HG03060 (cell line): Measurements from ENCODE around the gene TFRC.
"Not testable (repeated sequence)": the region's sequence is repeated elsewhere in the genome, so short reads cannot be mapped to it uniquely, and the experiment has no call there.

ENCODE experiments used
- ATAC-seq: cut with Tn5 transposase; IDR thresholded peaks from one replicate; pipeline ENCODE4 v1.9.1; 2021; ENCODE audit warnings: low read depth, moderate number of reproducible peaks; ENCODE audit not compliant: unreplicated experiment

The TFRC gene

GRCh38 chr3:196009456-196009855 is 72.4 kb downstream of the TFRC start:
- no peak for ATAC-seq

DNA sequence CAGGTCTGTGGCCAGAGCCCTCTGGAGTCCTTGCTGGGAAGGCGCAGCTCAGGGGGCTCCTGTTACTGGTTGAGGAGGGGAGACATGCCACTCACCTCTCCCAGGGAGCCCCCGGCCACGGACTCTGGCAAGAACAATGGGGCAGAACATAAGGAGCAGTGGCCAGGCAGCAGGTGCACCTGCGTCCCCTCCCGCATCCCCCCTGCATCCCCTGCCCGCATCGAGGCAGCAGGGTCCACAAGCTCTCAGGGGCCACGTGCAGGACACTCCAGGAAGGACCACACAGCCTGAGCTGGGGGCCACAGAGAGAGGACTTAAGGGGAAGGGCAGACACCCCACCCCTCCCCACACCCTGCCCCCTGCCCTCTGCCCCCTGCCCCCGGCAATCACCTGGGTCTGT is 73.0 kb downstream of the TFRC start:
- no peak for ATAC-seq

- ATAC-seq: no peak
These were observed 73.5 kb downstream of the TFRC start for GRCh38 chr3:196008387-196008786.

- no peak for ATAC-seq
These were observed 74.0 kb downstream of the TFRC start for GRCh38 chr3:196007744-196008335.

- ATAC-seq: not testable (repeated sequence)
These were observed 76.6 kb downstream of the TFRC start for GRCh38 chr3:196005338-196005737.

- not testable (repeated sequence) for ATAC-seq
These were observed 77.4 kb downstream of the TFRC start for GRCh38 chr3:196004359-196005052.

DNA sequence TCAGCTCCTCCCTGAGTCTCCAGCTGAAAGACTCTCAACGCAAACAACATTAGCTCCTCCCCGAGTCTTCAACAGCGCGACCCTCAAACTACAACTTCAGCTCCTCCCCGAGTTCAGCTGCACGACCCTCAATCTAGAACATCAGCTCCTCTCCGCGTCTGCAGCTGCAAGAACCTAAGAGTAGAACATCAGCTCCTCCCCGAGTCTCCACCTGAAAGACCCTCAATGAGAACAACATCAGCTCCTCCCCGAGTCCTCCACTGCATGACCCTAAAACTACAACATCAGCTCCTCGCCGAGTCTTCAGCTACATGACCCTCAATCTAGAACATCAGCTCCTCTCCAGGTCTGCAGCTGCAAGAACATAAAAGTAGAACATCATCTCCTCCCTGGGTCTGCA is 78.3 kb downstream of the TFRC start:
- ATAC-seq: no peak

DNA sequence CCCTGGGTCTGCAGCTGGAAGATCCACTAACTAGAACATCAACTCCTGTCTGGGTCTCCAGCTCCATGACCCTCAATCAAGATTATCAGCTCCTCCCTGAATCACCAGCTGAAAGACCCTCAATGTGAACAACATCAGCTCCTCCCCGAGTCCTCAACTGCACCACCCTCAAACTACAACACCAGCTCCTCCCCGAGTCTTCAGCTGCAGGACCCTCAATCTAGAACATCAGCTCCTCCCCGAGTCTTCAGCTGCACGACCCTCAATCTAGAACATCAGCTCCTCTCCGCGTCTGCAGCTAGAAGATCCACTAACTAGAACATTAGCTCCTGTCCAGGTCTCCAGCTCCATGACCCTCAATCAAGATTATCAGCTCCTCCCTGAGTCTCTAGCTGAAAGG is 79.2 kb downstream of the TFRC start:
- ATAC-seq: not testable (repeated sequence)

DNA sequence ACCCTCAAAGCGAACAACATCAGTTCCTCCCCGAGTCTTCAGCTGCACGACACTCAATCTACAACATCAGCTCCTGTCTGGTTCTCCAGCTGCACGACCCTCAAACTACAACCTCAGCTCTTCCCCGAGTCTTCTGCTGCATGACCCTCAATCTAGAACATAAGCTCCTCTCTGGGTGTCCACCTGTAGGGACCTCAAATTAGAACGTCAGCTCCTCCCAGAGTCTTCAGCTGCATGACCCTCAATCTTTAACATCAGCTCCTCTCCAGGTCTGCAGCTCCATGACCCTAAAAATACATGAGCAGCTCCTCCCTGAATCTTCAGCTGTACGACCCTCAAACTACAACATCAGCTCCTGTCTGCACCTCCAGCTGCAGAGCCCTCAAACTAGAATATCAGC is 80.7 kb downstream of the TFRC start:
- not testable (repeated sequence) for ATAC-seq

- ATAC-seq: not testable (repeated sequence)
These were observed 81.4 kb downstream of the TFRC start for GRCh38 chr3:196000360-196000950.

DNA sequence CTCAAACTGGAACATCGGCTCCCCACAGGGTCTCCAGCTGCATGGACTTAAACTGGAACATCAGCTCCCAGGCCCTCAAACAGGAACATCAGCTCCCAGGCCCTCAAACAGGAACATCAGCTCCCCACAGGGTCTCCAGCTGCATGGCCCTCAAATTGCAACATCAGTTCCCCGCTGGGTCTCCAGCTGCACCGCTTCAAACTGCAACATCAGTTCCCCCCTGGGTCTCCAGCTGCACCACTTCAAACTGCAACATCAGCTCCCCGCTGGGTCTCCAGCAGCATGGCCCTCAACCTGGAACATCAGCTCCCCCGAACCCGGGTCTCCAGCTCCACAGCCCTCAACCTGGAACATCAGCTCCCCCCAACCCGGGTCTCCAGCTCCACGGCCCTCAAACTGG is 82.0 kb downstream of the TFRC start:
- no peak for ATAC-seq
